ENCODE data around the gene ROGDI. TPM values are rescaled to one million over a fixed set of nuclear protein-coding genes. Genes with fewer than 3 reads are reported as not detected.
A peak's percentile ranks its signal among the peaks of the same experiment; 100 is the strongest.

The ROGDI gene
- polyA plus RNA-seq, 2 of the 4 experiments (the other 2 are of a cell fraction), result 7.2 to 15.1 TPM

- TF ChIP-seq BHLHE40 (IDR thresholded peaks at IDR 0.05; ENCODE audit: low read depth, low read length) (no peak), PHF8 (IDR thresholded peaks at IDR 0.05; ENCODE audit: borderline replicate concordance, low read depth) (no peak), JUNB (IDR thresholded peaks at IDR 0.05) (no peak), ZC3H11A (IDR thresholded peaks at IDR 0.05) (peak; percentile 75)
- TF ChIP-seq, protein P1, sequence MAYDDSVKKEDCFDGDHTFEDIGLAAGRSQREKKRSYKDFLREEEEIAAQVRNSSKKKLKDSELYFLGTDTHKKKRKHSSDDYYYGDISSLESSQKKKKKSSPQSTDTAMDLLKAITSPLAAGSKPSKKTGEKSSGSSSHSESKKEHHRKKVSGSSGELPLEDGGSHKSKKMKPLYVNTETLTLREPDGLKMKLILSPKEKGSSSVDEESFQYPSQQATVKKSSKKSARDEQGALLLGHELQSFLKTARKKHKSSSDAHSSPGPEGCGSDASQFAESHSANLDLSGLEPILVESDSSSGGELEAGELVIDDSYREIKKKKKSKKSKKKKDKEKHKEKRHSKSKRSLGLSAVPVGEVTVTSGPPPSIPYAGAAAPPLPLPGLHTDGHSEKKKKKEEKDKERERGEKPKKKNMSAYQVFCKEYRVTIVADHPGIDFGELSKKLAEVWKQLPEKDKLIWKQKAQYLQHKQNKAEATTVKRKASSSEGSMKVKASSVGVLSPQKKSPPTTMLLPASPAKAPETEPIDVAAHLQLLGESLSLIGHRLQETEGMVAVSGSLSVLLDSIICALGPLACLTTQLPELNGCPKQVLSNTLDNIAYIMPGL (CRISPR knock-in tag; IDR thresholded peaks at IDR 0.05; ENCODE audit: borderline replicate concordance), result no peak
- ATAC-seq (no peak), DNase-seq (ENCODE audit: low read depth in 1 of 2, low spot score in 1 of 2) (no peak), FAIRE-seq (no peak)
- Histone ChIP-seq H3K4me1 (no peaks in the 10 kb centered on the region), H3K4me3 (no peak overlapping the region), H3K27ac (no peak overlapping the region), H3K9me3 (no peaks in the 10 kb centered on the region), H3K4me2 (no peak overlapping the region)
- ChIA-PET CTCF (interaction anchor here (0.5 to 1.0 kb wide), 4 partner anchors 10 to 185 kb away, joined by 3 to 5 read pairs (median 3); no protein-coding TSS in a partner anchor), POLR2A (interaction anchor here (0.7 to 1.4 kb wide), 2 partner anchors 8 to 35 kb away, joined by 4 read pairs; no protein-coding TSS in a partner anchor)
- 80% methylated on average over 13 of the region's 13 CpGs for WGBS (ENCODE audit: missing lambda C conversion rate)
These were observed 35.5 kb upstream of the ROGDI start for GRCh38 chr16:4837733-4838501.

- H3K27ac ChIP-seq, result no peak overlapping the region
- 92% methylated on average over 2 of the region's 2 CpGs for WGBS (ENCODE audit: missing lambda C conversion rate)
- H3K4me1 ChIP-seq, result no peaks in the 10 kb centered on the region
- no peak overlapping the region for H3K4me3 ChIP-seq
- DNase-seq (ENCODE audit: low read depth in 1 of 2, low spot score in 1 of 2), result no peak
- TF ChIP-seq MAZ (IDR thresholded peaks at IDR 0.05; ENCODE audit: borderline replicate concordance, low read depth, low read length) (no peak), ZFP36 (IDR thresholded peaks at IDR 0.05; ENCODE audit: borderline replicate concordance, partially characterized antibody) (no peak), NR3C1 (IDR thresholded peaks at IDR 0.05) (no peak), PHF8 (IDR thresholded peaks at IDR 0.05; ENCODE audit: borderline replicate concordance, low read depth) (no peak), RAD21 (conservative IDR thresholded peaks at IDR 0.05 in 1 of 2, IDR thresholded peaks at IDR 0.05 in 1 of 2) (no peak), TP53 (CRISPR knock-in tag; IDR thresholded peaks at IDR 0.05) (no peak), EP300 (IDR thresholded peaks at IDR 0.05) (no peak), MAFK (IDR thresholded peaks at IDR 0.05; ENCODE audit: partially characterized antibody) (no peak), POLR2A (IDR thresholded peaks at IDR 0.05; ENCODE audit: low read length) (no peak), KDM5A (IDR thresholded peaks at IDR 0.05) (no peak), SMC3 (IDR thresholded peaks at IDR 0.05) (no peak)
- TF ChIP-seq, protein P1 (CRISPR knock-in tag; IDR thresholded peaks at IDR 0.05; ENCODE audit: borderline replicate concordance), result no peak
- H3K9me3 ChIP-seq, result no peaks in the 10 kb centered on the region
- no peak for FAIRE-seq
- no peak overlapping the region for H3K4me2 ChIP-seq
- ATAC-seq, result no peak
- ChIA-PET POLR2A (interaction anchor here (1.4 kb wide), 1 partner anchor 10 kb away, joined by 4 read pairs; no protein-coding TSS in a partner anchor), CTCF (interaction anchor here (1.0 kb wide), 1 partner anchor 120 kb away, joined by 5 read pairs; no protein-coding TSS in a partner anchor)
These were observed 34.3 kb upstream of the ROGDI start for GRCh38 chr16:4836727-4837126.

DNA sequence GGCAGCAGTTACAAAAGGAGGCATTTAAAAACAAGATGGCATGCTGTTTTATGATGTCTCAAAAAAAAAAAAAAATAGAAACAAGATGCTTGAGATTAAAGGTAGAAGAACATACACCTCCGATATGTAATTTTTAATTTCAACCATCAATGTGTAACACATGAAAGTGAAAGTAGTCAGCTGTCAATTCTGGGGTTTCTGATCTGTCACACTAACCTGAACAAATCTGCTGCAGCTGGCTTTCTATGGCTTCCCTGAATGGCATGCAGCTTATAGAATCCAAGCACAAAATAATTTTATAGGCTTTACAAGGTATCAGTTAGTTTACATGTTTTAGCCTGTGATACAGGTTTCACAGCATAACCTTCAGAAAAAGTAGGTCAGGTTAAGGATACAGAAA lies 31.2 kb upstream of the ROGDI start:
- FAIRE-seq, result no peak
- Histone ChIP-seq H3K27ac (no peak overlapping the region), H3K4me3 (no peak overlapping the region), H3K9me3 (no peaks in the 10 kb centered on the region), H3K4me1 (no peaks in the 10 kb centered on the region), H3K4me2 (no peak overlapping the region)
- CTCF ChIA-PET, result no interaction called here
- 97% methylated on average over 1 of the region's 1 CpG for WGBS (ENCODE audit: missing lambda C conversion rate)
- ATAC-seq, result no peak
- POLR2A ChIA-PET, result no interaction called here
- DNase-seq (ENCODE audit: low read depth in 1 of 2, low spot score in 1 of 2), result no peak
- TF ChIP-seq RAD21 (conservative IDR thresholded peaks at IDR 0.05 in 1 of 2, IDR thresholded peaks at IDR 0.05 in 1 of 2), result no peak
- TF ChIP-seq NFE2L2 (conservative IDR thresholded peaks at IDR 0.05; ENCODE audit: low read length), result no peak
- TF ChIP-seq RCOR1 (IDR thresholded peaks at IDR 0.05; ENCODE audit: low read depth, low read length), result no peak
- no peak for TF ChIP-seq POLR2AphosphoS2 (conservative IDR thresholded peaks at IDR 0.05; ENCODE audit: low read length)
- TF ChIP-seq KDM5A (IDR thresholded peaks at IDR 0.05), result no peak
- TF ChIP-seq HDAC2 (IDR thresholded peaks at IDR 0.05), result no peak

Data from A549 (cell line).